PC-9 (cell line): ENCODE data around the gene CDA. TPM values are rescaled to one million over a fixed set of nuclear protein-coding genes. Genes with fewer than 3 reads are reported as not detected.

ENCODE experiments used
- BruUV-seq: library from RNA; stranded (reverse); fragments of 400-500 nt; replicated peaks from 2 replicates; lab custom pipeline; 2021; lab: Mats Ljungman, UMichigan
- CTCF ChIA-PET: fragments of 300-600 bp; sonication (Branson Sonifier 250); formaldehyde crosslinking; loops from one replicate; lab custom pipeline; 2022; ENCODE audit warnings: antibody characterized with exemption; lab: Charles Lee
- POLR2A ChIA-PET: fragments of 300-600 bp; sonication (Branson Sonifier 250); formaldehyde crosslinking; loops from one replicate; lab custom pipeline; 2022; ENCODE audit warnings: antibody characterized with exemption; ENCODE audit not compliant: unreplicated experiment; lab: Charles Lee
- DNase-seq, 2 experiments: peaks; one replicate each; pipeline versions ENCODE4 v3.0.0 to v3.0.0-alpha.2; 2015 to 2022; ENCODE audit warnings: mixed read lengths in 1 of 2
- H2AFZ ChIP-seq: fragments of 200-600 bp; sonication (generic); 2 replicates; pipeline ENCODE4 v1.8.1; 2017; ENCODE audit warnings: antibody characterized with exemption
- H3F3A ChIP-seq: fragments of 200-600 bp; sonication (generic); 2 replicates; pipeline ENCODE4 v1.8.1; 2017; ENCODE audit warnings: antibody characterized with exemption, mild to moderate bottlenecking, low read depth; ENCODE audit not compliant: insufficient read depth
- H3K27ac ChIP-seq: fragments of 200-600 bp; sonication (generic); 2 replicates; pipeline ENCODE4 v1.6.1; 2016; ENCODE audit warnings: mixed run types
- H3K27me3 ChIP-seq: fragments of 200-600 bp; sonication (generic); 2 replicates; pipeline ENCODE4 v1.6.1; 2016; ENCODE audit warnings: low read depth, mixed run types; ENCODE audit not compliant: insufficient read depth
- H3K36me3 ChIP-seq: fragments of 200-600 bp; sonication (generic); 2 replicates; pipeline ENCODE4 v1.6.1; 2016; ENCODE audit warnings: low read depth, mixed run types
- H3K4me1 ChIP-seq: fragments of 200-600 bp; sonication (generic); replicated peaks from 2 replicates; pipeline ENCODE4 v1.6.1; 2016; ENCODE audit warnings: mixed run types; ENCODE audit not compliant: insufficient read depth
- H3K4me2 ChIP-seq: fragments of 200-600 bp; sonication (generic); 2 replicates; pipeline ENCODE4 v1.6.1; 2017; ENCODE audit warnings: mixed run types
- H3K4me3 ChIP-seq: fragments of 200-600 bp; sonication (generic); 2 replicates; pipeline ENCODE4 v1.6.1; 2016; ENCODE audit warnings: mixed run types
- H3K79me2 ChIP-seq: fragments of 200-600 bp; sonication (generic); 2 replicates; pipeline ENCODE4 v1.6.1; 2017; ENCODE audit warnings: low read depth, mixed run types
- H3K9me2 ChIP-seq: fragments of 200-600 bp; sonication (generic); 2 replicates; pipeline ENCODE4 v1.8.1; 2017; ENCODE audit warnings: mild to moderate bottlenecking; ENCODE audit not compliant: insufficient read depth
- H3K9me3 ChIP-seq: fragments of 200-600 bp; sonication (generic); 2 replicates; pipeline ENCODE4 v1.8.1; 2016; ENCODE audit warnings: low read depth; ENCODE audit not compliant: insufficient read depth
- H4K20me1 ChIP-seq: fragments of 200-600 bp; sonication (generic); 2 replicates; pipeline ENCODE4 v1.8.1; 2017; ENCODE audit not compliant: insufficient read depth
- CTCF ChIP-seq: fragments of 200-600 bp; sonication (generic); conservative IDR thresholded peaks from 2 replicates; pipeline ENCODE4 v1.6.1; 2017; ENCODE audit warnings: mixed run types, antibody characterized with exemption, mild to moderate bottlenecking, moderate library complexity
- EZH2 ChIP-seq: fragments of 200-600 bp; sonication (generic); IDR thresholded peaks from 2 replicates; pipeline ENCODE4 v1.8.0; 2017; ENCODE audit warnings: antibody characterized with exemption, low read depth
- intact Hi-C: fragments of 100-400 bp; cut with micrococcal nuclease; formaldehyde crosslinking; loops from one replicate; pipeline ENCODE4 v1.10.0; 2022; ENCODE audit not compliant: unreplicated experiment
- total RNA-seq: library from RNA; stranded (reverse); gene quantifications from 2 replicates; pipeline ENCODE4 v1.2.3, GENCODE V29; 2021

Gene CDA
- total RNA-seq, 1 experiment from 2014 or later, result 56.6 TPM

GRCh38 chr1:20652300-20652699, 63.4 kb downstream of the CDA start:
- peaks cover 4% of the 10 kb centered on the region; the same call in 1 of the 2 replicates for H4K20me1 ChIP-seq
- ChIA-PET POLR2A (no interaction called here), CTCF (no interaction called here)
- no peak overlapping the region for H3K4me2 ChIP-seq
- H3F3A ChIP-seq, result peaks cover 21% of the 10 kb centered on the region; the same call in 1 of the 2 replicates
- BruUV-seq, result no TSS peak
- no peaks in the 10 kb centered on the region for H3K27me3 ChIP-seq
- H3K27ac ChIP-seq, result no peak overlapping the region
- H3K79me2 ChIP-seq, result peaks cover 12% of the 10 kb centered on the region
- DNase-seq, result no peak
- intact Hi-C loops, result no loop called here
- H2AFZ ChIP-seq, result no peak overlapping the region
- no peak overlapping the region for H3K4me3 ChIP-seq
- H3K9me2 ChIP-seq, result no peaks in the 10 kb centered on the region
- no peaks in the 10 kb centered on the region for H3K9me3 ChIP-seq
- no peaks in the 10 kb centered on the region for H3K36me3 ChIP-seq
- H3K4me1 ChIP-seq, result no peaks in the 10 kb centered on the region
- no peak for TF ChIP-seq CTCF

GRCh38 chr1:20654104-20654690, 65.3 kb downstream of the CDA start:
- TF ChIP-seq CTCF (no peak), EZH2 (no peak)
- no peaks in the 10 kb centered on the region for H3K9me2 ChIP-seq
- no peak overlapping the region for H2AFZ ChIP-seq
- H3K4me1 ChIP-seq, result no peaks in the 10 kb centered on the region
- H3K79me2 ChIP-seq, result peaks cover 31% of the 10 kb centered on the region
- H3K4me2 ChIP-seq, result no peak overlapping the region
- peaks cover 21% of the 10 kb centered on the region; the same call in 1 of the 2 replicates for H3F3A ChIP-seq
- no TSS peak for BruUV-seq
- H4K20me1 ChIP-seq, result peaks cover 9% of the 10 kb centered on the region; the same call in 1 of the 2 replicates
- no peaks in the 10 kb centered on the region for H3K9me3 ChIP-seq
- ChIA-PET POLR2A (no interaction called here), CTCF (no interaction called here)
- no peak for DNase-seq
- intact Hi-C loops, result no loop called here
- no peak overlapping the region for H3K4me3 ChIP-seq
- H3K36me3 ChIP-seq, result no peaks in the 10 kb centered on the region; the same call in 1 of the 2 replicates
- H3K27me3 ChIP-seq, result no peaks in the 10 kb centered on the region
- no peak overlapping the region for H3K27ac ChIP-seq

GRCh38 chr1:20657024-20657423, 68.1 kb downstream of the CDA start:
- H2AFZ ChIP-seq, result no peak overlapping the region
- H3K9me3 ChIP-seq, result no peaks in the 10 kb centered on the region
- H3K27me3 ChIP-seq, result no peaks in the 10 kb centered on the region
- ChIA-PET POLR2A (no interaction called here), CTCF (no interaction called here)
- no TSS peak for BruUV-seq
- peaks cover 8% of the 10 kb centered on the region; the same call in 1 of the 2 replicates for H3F3A ChIP-seq
- no peak overlapping the region for H3K4me2 ChIP-seq
- H4K20me1 ChIP-seq, result peaks cover 9% of the 10 kb centered on the region; the same call in 1 of the 2 replicates
- H3K79me2 ChIP-seq, result peaks cover 52% of the 10 kb centered on the region
- intact Hi-C loops, result no loop called here
- peaks cover 11% of the 10 kb centered on the region; the same call in 1 of the 2 replicates for H3K4me1 ChIP-seq
- DNase-seq, result no peak
- no peak overlapping the region for H3K4me3 ChIP-seq
- TF ChIP-seq EZH2 (no peak), CTCF (no peak)
- no peaks in the 10 kb centered on the region; the same call in 1 of the 2 replicates for H3K36me3 ChIP-seq
- H3K27ac ChIP-seq, result no peak overlapping the region
- H3K9me2 ChIP-seq, result no peaks in the 10 kb centered on the region
